HG02938 (cell line): Measurements from ENCODE around the gene MAML1.

ENCODE experiments used
- ATAC-seq: cut with Tn5 transposase; IDR thresholded peaks from one replicate; pipeline ENCODE4 v1.9.1; 2021; ENCODE audit warnings: mild to moderate bottlenecking, moderate library complexity; ENCODE audit not compliant: unreplicated experiment

The MAML1 gene

GRCh38 chr5:179819296-179820126, 86.9 kb downstream of the MAML1 start:
- no peak for ATAC-seq

GRCh38 chr5:179820127-179820482, 87.5 kb downstream of the MAML1 start:
- ATAC-seq, result no peak

- ATAC-seq, result peak; percentile 34
Measured at GRCh38 chr5:179820483-179821297, 88.1 kb downstream of the MAML1 start, which contains the start of gene SQSTM1. TSS of gene SQSTM1 (plus strand) at chr5:179820905. CDS start at chr5:179820937, 32 bp downstream.

- ATAC-seq, result peak; percentile 43
Measured at GRCh38 chr5:179821298-179822058, 88.9 kb downstream of the MAML1 start.

DNA sequence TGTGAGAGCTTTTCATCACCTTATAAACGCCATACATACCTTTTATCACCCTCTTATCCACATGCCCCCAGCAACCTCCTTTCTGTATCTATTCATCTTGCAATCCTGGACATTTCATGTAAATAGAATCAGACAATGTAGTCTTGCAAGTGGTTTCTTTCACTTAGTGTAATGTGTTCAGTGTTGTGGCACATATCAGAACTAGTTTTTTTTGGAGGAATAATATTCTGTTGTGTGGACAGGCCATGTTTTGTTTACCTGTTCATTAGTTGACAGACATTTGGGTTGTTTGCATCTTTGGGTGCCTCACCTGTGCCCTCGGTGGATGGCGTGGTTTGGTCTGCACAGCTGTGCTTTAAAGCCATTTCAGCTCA, 89.4 kb downstream of the MAML1 start:
- no peak for ATAC-seq

GRCh38 chr5:179822444-179822990, 89.9 kb downstream of the MAML1 start:
- no peak for ATAC-seq

- ATAC-seq, result no peak
Measured at GRCh38 chr5:179823937-179824744, 91.5 kb downstream of the MAML1 start.

GRCh38 chr5:179824745-179825112, 92.1 kb downstream of the MAML1 start:
- no peak for ATAC-seq

DNA sequence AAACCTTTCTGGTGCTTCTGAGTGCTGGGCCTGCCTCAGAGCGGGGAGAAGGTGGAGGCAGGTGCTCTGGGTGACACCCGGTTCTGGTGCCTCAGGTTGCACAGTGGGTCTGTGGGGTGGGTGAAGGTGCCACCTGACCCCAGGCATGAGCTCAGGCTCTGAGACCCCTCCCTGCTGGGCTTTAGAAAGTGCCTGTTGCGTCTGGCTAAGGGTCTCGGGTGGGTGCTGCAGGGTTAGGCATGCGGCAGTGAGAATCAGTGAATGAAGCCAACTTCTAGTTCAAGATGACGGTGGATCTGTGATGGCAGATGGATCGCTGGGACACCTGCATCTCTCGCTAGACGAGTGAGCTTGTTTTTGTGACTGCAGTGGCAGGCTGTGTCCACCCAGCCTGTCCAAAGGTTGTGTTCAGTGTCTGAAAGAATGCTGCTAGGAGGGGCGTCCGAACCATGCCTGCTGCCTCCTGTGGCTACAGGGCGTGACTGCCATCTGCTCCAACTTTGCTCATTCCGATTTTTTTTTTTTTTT, 93.1 kb downstream of the MAML1 start:
- ATAC-seq, result no peak
